NCI-H2196 (cell line): ENCODE measurements around the gene SLC16A3.
A peak's percentile ranks its signal among the peaks of the same experiment; 100 is the strongest.
"Not testable (repeated sequence)": the region's sequence is repeated elsewhere in the genome, so short reads cannot be mapped to it uniquely, and the experiment has no call there.

Source experiments
- DNase-seq: peaks from one replicate; lab custom pipeline; 2025; ENCODE audit not compliant: unreplicated experiment; lab: John Stamatoyannopoulos, UW

Gene SLC16A3

DNA sequence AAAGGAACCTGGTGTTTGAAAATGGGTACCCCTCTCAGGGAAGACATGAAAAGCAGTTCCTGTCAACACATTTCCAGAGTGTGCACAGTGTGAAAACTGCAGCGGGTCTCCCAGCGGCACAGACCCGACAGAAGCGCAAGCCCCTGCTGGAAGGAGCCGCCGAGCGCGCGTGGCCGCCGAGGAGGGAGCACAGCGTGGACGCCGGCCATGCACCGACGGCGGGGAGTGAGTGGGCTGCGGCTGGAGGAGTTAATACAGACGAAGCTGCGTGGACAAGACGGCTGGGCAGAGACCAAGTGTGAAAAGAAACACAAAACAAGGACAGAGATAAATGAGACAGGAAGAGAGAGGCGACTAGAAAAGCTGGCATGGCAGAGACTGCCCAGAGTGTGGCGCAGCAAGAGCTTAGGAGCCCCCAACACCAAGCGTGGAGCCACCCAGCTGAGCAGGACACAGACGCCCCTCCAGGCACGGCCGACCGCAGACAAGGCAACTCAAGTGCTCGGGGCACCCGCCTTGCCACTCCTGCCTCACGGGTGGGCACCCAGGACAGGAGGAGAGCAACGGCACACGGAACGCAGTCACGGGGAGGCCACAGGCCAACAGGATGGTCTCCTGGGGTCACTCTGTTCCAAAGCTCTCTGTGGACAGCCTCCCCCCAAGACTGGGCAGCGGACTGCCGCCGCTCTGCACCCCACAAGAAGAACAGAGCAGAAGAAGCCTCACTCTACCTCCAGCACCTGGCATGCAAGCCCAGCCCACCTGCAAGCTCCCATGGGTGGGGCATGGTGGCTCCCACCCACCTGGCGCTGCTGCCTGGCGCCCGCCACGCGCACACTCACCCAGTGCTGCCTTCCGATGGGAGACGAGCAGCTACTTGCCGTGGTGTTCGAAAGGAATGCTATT lies 16.5 kb downstream of the SLC16A3 start:
- no peak for DNase-seq

DNA sequence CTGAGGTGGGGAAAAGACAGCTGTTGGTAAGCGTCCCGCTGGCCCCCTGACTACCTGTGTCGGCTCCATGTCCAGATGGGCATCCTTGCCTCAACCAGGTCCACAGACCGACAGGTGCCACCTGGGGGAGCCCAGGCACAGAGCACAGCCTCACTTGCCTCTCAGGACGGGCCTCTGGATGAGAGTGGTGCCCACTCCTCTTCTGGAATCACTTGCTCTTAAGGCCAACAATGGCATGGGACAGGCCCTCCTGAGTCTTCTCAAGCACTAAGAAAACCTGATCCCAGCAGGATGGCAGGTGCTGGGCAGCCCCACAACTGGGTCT lies 17.2 kb downstream of the SLC16A3 start:
- no peak for DNase-seq

DNA sequence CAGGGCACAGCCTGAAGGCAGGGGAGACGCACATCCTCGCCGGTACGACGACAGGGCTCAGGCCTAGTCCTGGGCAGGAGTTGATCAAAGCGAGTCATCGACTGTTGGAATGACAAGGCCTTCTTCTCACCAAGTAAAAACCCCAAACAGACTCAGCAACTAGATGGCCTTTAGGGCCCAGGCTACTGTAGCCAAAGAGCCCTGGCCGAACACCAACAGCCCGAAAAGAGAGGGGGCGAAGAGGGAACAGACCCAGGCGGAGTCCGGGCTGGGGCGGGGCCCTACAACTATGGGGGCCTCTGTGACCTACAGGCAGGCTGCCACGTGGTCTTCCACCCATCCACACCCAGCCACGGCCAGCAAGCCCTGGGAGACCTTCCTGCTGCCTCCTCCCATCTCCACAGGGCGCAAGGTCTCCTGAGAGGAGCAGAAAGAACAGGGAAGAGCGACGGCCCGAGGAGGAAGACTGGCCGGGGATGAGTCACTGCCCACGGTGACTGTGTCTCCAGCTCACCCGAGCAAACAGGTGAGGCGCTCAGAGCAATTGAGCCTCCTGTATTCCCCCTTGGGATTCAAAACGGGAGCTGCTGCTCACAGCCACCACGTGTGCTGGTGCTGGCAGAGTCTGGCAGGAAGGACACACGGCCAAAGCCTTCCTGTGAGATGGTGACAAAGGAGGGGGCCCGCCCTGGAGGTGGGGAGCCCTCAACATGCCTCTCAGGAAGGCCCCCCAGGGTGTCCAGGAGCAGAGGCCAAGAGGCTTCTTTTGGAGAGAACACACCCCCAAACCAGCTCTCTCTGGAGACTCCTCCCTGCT lies 17.7 kb downstream of the SLC16A3 start:
- peak; percentile 76 for DNase-seq

DNA sequence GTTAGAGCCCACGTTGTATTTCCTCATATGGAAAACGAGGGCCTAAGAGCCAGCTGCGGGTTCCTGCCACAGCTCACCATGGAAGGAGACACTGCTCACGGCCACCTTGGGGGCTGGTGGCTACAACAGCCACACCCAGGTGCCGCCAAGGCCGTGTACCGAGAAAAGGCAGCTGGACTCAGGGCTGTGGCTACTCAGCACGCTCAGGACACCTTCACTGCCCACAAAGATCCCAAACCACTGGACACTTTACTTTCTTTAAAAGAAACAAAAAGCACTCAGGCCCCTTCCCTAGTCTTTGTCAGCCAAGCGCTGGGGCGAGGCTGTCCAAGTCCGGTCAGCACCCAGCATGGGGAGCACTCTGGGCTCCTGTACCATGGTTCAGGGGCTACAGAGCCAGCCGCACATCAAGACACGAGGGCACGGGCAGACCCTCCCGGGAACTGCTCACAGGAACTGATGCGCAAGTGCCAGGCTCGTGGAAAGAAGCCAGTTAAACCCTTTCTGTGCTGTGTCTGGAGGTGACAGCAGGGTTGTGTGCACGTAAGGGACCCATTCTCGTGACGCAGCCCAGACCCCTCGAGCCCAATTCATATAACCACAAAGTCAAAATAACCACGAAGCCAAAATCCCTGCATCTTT lies 18.5 kb downstream of the SLC16A3 start:
- DNase-seq, result no peak

DNA sequence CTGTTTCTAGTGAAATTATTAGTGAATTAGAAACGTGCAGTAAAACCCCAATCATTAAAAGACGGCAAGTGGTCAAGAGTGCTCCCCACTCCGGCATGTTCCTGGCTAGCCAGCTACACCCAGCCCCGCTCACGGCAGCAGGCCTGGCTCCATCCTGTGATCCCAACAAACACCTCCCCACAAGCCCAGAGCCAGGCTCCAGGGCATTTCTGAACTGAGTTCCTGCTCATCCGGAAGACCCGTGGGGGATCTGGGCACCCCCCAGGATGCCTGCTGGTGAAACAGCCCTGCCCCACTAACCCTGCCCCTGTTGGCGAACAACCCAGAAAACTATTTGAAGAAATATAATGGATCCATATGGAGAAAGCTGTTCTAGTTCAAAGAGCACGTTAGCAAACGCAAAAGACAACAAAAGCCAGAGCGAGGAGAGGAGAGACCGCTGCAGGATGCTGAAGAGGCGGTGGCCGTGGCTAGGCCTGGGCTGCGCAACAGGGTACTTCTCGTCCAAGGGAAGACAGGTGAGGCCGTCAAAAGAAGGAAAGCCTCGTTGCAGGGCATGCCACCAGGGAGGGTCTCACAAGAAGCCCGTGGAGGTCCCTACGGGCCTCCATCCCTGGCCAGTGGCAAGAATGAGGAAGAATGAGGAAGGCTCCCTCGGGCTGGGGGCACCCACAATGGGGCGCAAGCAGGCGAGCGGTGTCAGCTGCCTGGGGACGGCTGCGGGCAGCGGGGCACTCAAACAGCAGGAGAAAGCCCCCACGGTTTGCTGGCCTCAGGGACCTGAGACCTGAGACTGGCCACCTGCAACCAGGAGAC lies 19.2 kb downstream of the SLC16A3 start:
- no peak for DNase-seq

DNA sequence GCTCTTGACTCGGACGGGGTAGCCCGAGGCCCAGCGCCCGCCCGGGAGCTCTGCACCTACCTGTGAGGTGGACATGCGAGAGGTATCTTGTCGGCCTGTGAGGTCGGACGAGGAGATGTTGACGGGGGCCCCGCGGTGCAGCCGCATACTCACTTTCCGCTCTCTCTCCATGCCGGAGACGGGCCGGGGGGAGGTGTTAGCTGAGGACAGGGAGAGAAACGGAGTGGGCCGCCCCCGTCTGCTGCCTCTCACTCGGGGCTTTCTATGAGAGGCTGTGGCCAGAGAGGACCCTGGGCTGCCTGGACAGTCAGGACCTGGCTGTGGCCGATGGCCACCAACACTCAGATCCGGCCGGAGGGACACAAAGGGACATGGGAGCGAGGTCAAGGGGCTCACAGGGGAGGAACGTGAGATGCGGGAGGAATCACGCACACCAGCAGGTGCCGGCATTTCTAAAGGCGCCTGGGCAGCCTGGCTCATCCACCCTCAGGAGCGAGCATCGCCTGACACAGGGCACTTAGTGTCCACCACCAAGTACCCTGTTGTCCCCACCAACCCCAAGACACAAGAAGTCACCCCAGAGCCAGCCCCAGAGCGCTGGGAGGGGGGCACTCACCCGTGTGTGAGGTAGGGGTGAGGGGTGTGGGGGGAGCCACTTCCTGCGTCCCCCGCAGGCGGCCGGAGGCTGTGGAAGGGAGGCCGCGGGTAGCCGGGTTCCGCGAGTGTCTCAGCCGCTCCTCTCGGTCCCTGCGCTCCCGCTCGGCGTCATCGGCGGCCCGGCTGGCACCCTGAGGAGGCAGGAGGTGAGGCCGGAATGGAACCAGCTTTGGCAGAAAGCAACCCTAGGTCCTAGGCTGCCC lies 20.2 kb downstream of the SLC16A3 start:
- DNase-seq, result no peak

DNA sequence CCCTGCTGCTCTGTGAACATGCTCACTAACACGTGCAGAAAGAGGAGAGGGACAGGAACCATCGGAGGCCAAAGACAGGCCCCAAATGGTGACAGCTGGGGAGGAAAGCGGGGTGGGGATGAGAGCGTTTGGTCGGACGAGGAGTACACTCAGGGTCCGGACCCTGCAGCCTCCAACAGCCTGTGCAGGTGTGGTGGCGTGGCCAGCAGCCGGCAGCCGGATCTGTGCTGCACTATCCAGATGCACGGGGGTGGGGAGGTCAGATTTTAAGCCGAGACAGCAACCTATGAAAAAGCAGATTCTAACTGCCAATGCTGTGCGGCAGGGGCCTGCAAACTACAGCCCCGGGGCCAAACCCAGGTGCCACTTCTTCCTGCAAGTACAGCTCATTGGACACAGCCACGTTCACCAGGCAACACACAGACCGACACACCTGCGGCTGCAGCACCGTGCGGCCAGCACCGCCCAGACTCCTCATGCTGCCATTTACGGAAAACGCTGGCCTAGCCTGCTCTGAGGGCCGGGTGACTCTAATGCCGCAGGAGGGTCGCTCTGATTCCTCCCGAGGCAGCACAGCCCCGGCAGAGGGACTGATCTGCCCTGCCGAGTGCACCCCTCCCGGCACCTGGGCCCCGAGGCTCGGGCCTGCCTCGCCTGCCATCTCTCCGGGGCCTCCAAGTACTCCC lies 21.2 kb downstream of the SLC16A3 start:
- DNase-seq, result no peak

DNA sequence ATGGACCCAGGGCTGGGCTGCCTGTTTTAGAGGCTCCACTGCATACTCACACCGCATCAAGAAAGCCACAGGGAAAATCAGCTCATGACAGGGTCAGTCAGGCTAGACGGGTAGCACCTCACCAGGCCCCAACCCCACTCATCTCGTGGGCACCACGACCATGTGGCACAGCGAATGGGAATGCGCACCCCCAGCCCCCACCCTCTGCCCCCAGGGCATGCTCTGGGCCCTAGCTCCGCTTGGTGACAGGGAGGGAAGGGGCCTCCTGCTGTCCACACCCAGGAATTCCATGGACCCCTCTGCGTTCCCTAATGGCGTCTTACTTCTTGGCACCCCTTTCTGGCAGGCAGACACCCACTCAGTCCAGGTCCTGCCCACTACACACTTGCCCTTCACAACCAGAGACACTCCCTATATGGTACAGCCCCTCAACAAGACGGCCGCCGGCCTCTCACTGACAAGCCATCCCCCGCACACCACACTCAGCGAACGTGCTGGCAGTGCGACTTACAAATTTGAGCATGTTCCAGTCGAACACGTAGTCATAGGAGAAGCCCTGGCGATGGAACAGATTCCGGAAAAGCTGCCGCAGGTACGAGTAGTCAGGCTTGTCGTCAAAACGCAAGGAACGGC lies 22.1 kb downstream of the SLC16A3 start:
- no peak for DNase-seq

DNA sequence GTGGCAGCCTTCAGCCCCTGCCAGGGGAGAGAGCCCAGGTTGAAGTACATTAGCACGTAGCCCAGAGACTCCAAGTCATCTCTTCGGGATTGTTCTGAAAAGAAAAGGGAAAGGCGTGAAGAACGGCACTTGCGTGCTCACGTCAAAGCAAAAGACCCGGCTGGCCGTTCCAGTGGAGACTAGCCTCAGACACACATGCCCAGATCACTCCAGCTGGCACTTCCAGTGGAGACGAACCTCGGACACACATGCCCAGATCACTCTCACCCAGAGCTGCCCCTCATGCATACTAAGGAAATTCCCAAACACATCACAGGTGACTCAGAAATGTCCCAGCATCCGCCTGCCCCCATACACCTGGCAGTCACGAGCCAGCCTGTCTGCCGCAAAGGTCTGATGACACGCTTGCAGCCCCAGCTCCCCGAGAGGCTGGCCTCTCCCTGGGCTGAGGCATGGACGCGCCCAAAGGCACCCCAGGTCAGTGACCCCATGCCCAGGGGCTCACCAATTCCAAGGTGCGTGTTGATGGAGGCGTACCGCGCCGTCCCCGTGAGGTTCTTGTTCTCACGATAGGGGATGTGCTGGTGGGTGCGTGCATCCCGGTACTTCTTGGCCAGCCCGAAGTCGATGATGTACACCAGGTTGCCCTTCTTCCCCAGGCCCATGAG lies 23.8 kb downstream of the SLC16A3 start:
- no peak for DNase-seq

DNA sequence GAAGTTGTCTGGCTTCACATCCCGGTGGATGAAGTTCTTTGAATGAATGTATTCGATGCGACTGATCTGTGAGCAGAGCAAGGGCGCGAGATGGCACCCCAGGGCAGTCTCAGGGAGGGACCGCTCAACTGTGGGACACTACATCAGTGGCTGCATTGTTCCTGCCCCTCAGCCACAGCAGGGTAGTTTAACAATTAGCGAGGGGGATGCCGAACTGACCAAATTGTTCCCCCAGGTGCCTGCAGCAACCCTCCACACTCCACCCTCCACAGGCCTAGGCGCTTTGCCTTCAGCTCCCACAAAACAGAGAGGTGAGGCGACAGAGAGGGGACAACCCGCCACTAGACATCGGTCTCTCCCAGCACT lies 24.3 kb downstream of the SLC16A3 start:
- no peak for DNase-seq

DNA sequence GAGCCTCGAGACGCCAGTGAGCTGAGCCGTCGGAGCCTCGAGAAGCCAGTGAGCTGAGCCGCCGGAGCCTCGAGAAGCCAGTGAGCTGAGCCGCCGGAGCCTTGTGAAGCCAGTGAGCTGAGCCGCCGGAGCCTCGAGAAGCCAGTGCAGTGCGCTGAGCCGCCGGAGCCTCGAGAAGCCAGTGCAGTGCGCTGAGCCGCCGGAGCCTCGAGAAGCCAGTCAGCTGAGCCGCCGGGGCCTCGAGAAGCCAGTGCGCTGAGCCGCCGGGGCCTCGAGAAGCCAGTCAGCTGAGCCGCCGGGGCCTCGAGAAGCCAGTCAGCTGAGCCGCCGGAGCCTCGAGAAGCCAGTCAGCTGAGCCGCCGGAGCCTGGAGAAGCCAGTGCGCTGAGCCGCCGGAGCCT lies 25.3 kb downstream of the SLC16A3 start:
- not testable (repeated sequence) for DNase-seq

DNA sequence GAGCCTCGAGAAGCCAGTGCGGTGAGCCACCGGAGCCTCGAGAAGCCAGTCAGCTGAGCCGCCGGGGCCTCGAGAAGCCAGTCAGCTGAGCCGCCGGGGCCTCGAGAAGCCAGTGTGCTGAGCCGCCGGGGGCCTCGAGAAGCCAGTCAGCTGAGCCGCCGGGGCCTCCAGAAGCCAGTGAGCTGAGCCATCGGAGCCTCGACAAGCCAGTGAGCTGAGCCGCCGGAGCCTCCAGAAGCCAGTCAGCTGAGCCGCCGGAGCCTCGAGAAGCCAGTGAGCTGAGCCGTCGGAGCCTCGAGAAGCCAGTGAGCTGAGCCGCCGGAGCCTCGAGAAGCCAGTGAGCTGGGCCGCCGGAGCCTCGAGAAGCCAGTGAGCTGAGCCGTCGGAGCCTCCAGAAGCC lies 25.9 kb downstream of the SLC16A3 start:
- DNase-seq, result not testable (repeated sequence)

DNA sequence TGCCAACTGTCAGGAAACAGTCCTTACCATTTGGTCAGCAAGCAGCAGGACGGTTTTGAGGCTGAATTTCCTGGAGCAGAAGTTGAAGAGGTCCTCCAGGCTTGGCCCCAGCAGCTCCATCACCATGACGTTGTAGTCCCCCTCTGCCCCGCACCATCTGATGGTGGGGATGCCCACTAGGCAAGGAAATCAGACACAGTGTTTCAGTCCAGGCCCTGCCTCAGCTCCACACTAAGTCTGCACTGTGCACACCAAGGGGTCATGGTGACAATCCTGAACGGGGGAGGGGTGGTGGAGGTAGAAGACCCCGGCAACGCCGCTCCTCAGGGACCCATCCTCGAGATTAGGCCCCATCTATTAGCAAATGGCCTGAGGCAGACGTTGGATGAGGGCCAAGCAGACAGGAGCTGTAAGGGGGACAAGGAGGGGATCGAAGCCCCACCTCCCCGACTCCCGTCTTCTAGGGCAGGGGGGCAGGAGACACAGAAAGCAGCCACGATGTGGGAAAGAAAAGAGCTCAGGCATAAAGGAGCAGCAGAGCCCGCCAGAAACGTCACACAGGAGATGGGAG lies 26.6 kb downstream of the SLC16A3 start:
- DNase-seq, result no peak

DNA sequence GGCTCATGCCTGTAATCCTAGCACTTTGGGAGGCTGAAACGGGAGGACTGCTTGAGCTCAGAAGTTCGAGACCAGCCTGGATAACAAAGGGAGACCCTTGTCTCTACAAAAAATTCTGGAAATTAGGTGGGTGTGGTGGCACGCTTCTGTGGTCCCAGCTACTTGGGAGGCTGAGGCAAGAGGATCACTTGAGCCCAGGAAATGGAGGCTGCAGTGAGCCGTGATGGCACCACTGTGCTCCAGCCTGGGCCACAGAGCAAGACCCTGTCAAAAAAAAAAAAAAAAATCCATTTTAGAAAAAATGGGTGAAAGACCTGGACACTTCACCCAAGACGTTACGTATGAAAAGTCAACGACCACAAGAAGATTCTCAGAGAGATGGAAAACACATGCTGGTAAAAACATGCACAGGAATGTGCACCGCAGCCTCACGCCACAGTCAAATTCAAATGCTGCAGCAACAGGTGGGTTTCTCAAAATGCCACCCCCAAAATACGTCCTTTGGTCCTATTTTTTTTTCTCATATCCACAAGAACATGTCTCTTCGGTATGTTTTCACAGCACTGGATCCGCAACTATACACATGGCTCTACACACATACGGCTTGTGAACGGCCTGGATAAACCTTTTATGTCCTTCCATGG lies 27.5 kb downstream of the SLC16A3 start:
- no peak for DNase-seq

DNA sequence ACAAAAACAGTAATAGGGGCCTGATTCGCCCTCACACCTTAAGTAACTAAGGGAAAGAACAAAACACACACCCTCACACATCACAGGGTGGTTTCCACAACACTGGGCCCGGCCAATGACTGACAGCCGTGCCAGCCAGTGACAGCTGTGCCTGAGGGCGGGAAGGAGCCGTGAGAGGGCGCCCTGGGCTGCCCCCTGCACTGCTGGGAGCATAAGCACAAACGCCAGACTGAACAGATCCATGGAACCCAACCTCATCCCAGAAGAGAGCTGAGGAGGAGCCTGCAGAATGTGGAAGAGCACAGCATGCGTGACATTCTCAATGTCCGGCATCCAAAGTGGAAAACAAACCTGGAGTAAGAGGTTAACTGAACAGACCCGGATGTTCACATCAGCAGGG lies 28.6 kb downstream of the SLC16A3 start:
- DNase-seq, result peak; percentile 29

DNA sequence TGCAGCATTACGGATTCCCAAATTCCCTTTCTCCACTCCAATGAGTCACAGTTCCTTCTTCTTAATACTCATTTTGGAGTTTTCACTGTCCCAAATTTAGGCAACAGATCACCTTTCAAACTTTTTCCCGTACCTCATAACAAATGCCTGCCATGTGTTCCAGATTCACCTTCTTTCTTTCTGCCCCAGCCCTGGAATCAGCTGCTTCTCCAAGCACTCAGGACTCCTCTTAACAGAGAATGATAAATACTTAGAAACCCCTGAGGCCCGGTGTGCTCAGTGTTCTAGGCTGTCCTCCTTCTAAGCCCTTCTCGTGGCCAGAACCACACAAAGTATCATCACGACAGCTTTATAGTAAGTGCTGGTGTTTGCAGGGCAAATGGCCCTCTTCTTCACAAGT lies 29.7 kb downstream of the SLC16A3 start:
- DNase-seq, result no peak
